HepG2 (cell line): ENCODE results near the gene LHX3. TPM values are rescaled to one million over a fixed set of nuclear protein-coding genes. Genes with fewer than 3 reads are reported as not detected.

Experiments used
- ATAC-seq: fragments of 200-7000 bp; cut with Tn5 transposase; 3 replicates; pipeline ENCODE4 v1.9.1; 2020; ENCODE audit warnings: mild to moderate bottlenecking, moderate library complexity
- BruUV-seq: library from RNA; stranded (reverse); fragments of 400-500 nt; replicated peaks from 2 replicates; lab custom pipeline; 2021; lab: Mats Ljungman, UMichigan
- CTCF ChIA-PET: fragments of 300-600 bp; formaldehyde crosslinking; extraction: SDS; loops from one replicate; lab custom pipeline; 2021; ENCODE audit warnings: low total read pairs, inconsistent platforms, low intra/inter-chr PET ratio; lab: Yijun Ruan, JAX
- POLR2A ChIA-PET: fragments of 350-600 bp; sonication (Branson Sonifier 250); formaldehyde crosslinking; loops from one replicate; lab custom pipeline; 2020; ENCODE audit warnings: antibody characterized with exemption, inconsistent platforms; lab: Yijun Ruan, JAX
- DNase-seq: peaks from one replicate; pipeline ENCODE4 v3.0.0-alpha.2; 2015; ENCODE audit warnings: low spot score
- FAIRE-seq: peaks from 3 replicates; lab custom pipeline; 2011; peaks lifted over from hg19 to GRCh38; lab: Jason Lieb, UNC
- H2AFZ ChIP-seq: one replicate; pipeline ENCODE4 v1.6.1; 2011; ENCODE audit warnings: low read length, inconsistent platforms
- H3K27ac ChIP-seq: fragments of 300-600 bp; 3 replicates; pipeline ENCODE4 v1.8.0; 2011; ENCODE audit warnings: mixed run types, mild to moderate bottlenecking, mixed read lengths, low read length, inconsistent platforms; ENCODE audit not compliant: insufficient read depth; ENCODE audit errors: extremely low read length
- H3K27me3 ChIP-seq, 2 experiments: fragments of 200-600 bp in 1 of 2; 2 replicates in 1 of 2; 3 replicates in 1 of 2; pipeline versions ENCODE4 v1.6.0 to v1.8.0; 2011; ENCODE audit warnings: low read length in 2 of 2, mild to moderate bottlenecking in 2 of 2, moderate library complexity in 2 of 2, inconsistent platforms in 1 of 2; ENCODE audit not compliant: insufficient read depth in 2 of 2, control insufficient read depth in 1 of 2
- H3K36me3 ChIP-seq, 2 experiments: fragments of 200-600 bp in 1 of 2; replicated peaks in 1 of 2; 2 replicates in 1 of 2; 3 replicates in 1 of 2; pipeline versions ENCODE4 v1.5.1 to v1.8.0; 2011; ENCODE audit warnings: low read length in 2 of 2, inconsistent platforms in 1 of 2; ENCODE audit not compliant: insufficient read depth in 2 of 2, control insufficient read depth in 1 of 2
- H3K4me1 ChIP-seq: 2 replicates; pipeline ENCODE4 v1.5.1; 2012; ENCODE audit warnings: low read length, inconsistent platforms; ENCODE audit not compliant: insufficient read depth
- H3K4me2 ChIP-seq: 2 replicates; pipeline ENCODE4 v1.6.0; 2011; ENCODE audit warnings: low read depth, low read length, inconsistent platforms
- H3K4me3 ChIP-seq, 3 experiments: fragments of 200-600 bp in 1 of 3; sonication (generic), shearing (Covaris generic) in 1 of 3; replicated peaks in 1 of 3; 2 replicates each; pipeline ENCODE4 v1.5.1; 2011 to 2016; ENCODE audit warnings: low read length in 3 of 3, inconsistent platforms in 2 of 3, low read depth in 2 of 3, mild to moderate bottlenecking in 2 of 3, control low read depth in 1 of 3, mixed read lengths in 1 of 3; ENCODE audit not compliant: insufficient read depth in 1 of 3
- H3K79me2 ChIP-seq: one replicate; pipeline ENCODE4 v1.6.1; 2011; ENCODE audit warnings: low read length, inconsistent platforms; ENCODE audit not compliant: insufficient read depth
- H3K9ac ChIP-seq: 2 replicates; pipeline ENCODE4 v1.6.0; 2011; ENCODE audit warnings: mild to moderate bottlenecking, low read depth, low read length, inconsistent platforms; ENCODE audit not compliant: insufficient read depth
- H3K9me3 ChIP-seq: 2 replicates; pipeline ENCODE4 v1.5.1; 2012; ENCODE audit warnings: mild to moderate bottlenecking, low read length
- H4K20me1 ChIP-seq: 2 replicates; pipeline ENCODE4 v1.6.0; 2011; ENCODE audit warnings: inconsistent platforms, mild to moderate bottlenecking, low read length, moderate library complexity; ENCODE audit not compliant: insufficient read depth
- AGO2 ChIP-seq: fragments of 200-400 bp; formaldehyde crosslinking; optimal IDR thresholded peaks from 2 replicates; pipeline ENCODE3; 2017; ENCODE audit warnings: mild to moderate bottlenecking, low read depth, low read length, moderate library complexity
- DPF2 ChIP-seq: sonication (generic); formaldehyde crosslinking; IDR thresholded peaks from 2 replicates; pipeline ENCODE4 v1.4.0; 2020; ENCODE audit warnings: mild to moderate bottlenecking, low read depth, missing genetic modification reagents, borderline replicate concordance
- FOXK1 ChIP-seq: sonication (generic); formaldehyde crosslinking; IDR thresholded peaks from 2 replicates; pipeline ENCODE4 v1.4.0; 2020; ENCODE audit warnings: low read depth, missing genetic modification reagents, borderline replicate concordance
- FOXM1 ChIP-seq: sonication (generic); formaldehyde crosslinking; IDR thresholded peaks from 2 replicates; pipeline ENCODE4 v1.5.0; 2020; ENCODE audit warnings: missing genetic modification reagents
- HDAC1 ChIP-seq: sonication (generic); formaldehyde crosslinking; IDR thresholded peaks from 2 replicates; pipeline ENCODE4 v1.5.1; 2020; ENCODE audit warnings: mild to moderate bottlenecking, missing genetic modification reagents
- HMG20B ChIP-seq: conservative IDR thresholded peaks from 2 replicates; pipeline ENCODE4 v1.6.1; 2016; ENCODE audit warnings: missing genetic modification reagents, missing compliant biosample characterization
- HOXA7 ChIP-seq: sonication (generic); formaldehyde crosslinking; IDR thresholded peaks from 2 replicates; pipeline ENCODE4 v1.8.1; 2022; ENCODE audit warnings: mild to moderate bottlenecking, missing genetic modification reagents, moderate library complexity
- IRF1 ChIP-seq: sonication (generic); formaldehyde crosslinking; IDR thresholded peaks from 2 replicates; pipeline ENCODE4 v1.4.0; 2020; ENCODE audit warnings: low read depth, mild to moderate bottlenecking, missing genetic modification reagents
- MATR3 ChIP-seq: sonication (generic); formaldehyde crosslinking; IDR thresholded peaks from 2 replicates; pipeline ENCODE4 v1.4.0; 2020; ENCODE audit warnings: missing genetic modification reagents
- MAZ ChIP-seq, 2 experiments: sonication (generic) in 1 of 2; formaldehyde crosslinking in 1 of 2; IDR thresholded peaks; 2 replicates each; pipeline versions ENCODE4 v1.5.0 to v1.6.1; 2012 to 2020; ENCODE audit warnings: low read depth in 2 of 2, mild to moderate bottlenecking in 2 of 2, borderline replicate concordance in 1 of 2, improper control_type of control experiment in 1 of 2, low read length in 1 of 2, missing genetic modification reagents in 1 of 2, moderate library complexity in 1 of 2
- PPARG ChIP-seq: conservative IDR thresholded peaks from 2 replicates; pipeline ENCODE4 v1.6.1; 2016; ENCODE audit warnings: missing biosample characterization, missing genetic modification reagents
- SATB2 ChIP-seq: sonication (generic); formaldehyde crosslinking; IDR thresholded peaks from 2 replicates; pipeline ENCODE4 v1.5.0; 2020; ENCODE audit warnings: missing genetic modification reagents
- ZBTB38 ChIP-seq: sonication (generic); formaldehyde crosslinking; IDR thresholded peaks from 2 replicates; pipeline ENCODE4 v1.5.1; 2020; ENCODE audit warnings: mild to moderate bottlenecking, missing genetic modification reagents
- ZFP90 ChIP-seq: sonication (generic); formaldehyde crosslinking; IDR thresholded peaks from 2 replicates; pipeline ENCODE4 v1.8.0; 2022; ENCODE audit warnings: missing genetic modification reagents, mild to moderate bottlenecking, inconsistent platforms, borderline replicate concordance
- ZFY ChIP-seq: sonication (generic); formaldehyde crosslinking; IDR thresholded peaks from 2 replicates; pipeline ENCODE4 v1.4.0; 2020; ENCODE audit warnings: missing genetic modification reagents
- ZNF121 ChIP-seq: sonication (generic); formaldehyde crosslinking; IDR thresholded peaks from 2 replicates; pipeline ENCODE4 v1.5.0; 2020; ENCODE audit warnings: mild to moderate bottlenecking, missing genetic modification reagents
- ZNF232 ChIP-seq: sonication (generic); formaldehyde crosslinking; IDR thresholded peaks from 2 replicates; pipeline ENCODE4 v1.4.0; 2020; ENCODE audit warnings: missing genetic modification reagents, borderline replicate concordance
- ZNF468 ChIP-seq: sonication (generic); formaldehyde crosslinking; IDR thresholded peaks from 2 replicates; pipeline ENCODE4 v1.8.0; 2022; ENCODE audit warnings: mild to moderate bottlenecking, moderate library complexity, missing genetic modification reagents
- ZNF615 ChIP-seq: sonication (generic); formaldehyde crosslinking; IDR thresholded peaks from 2 replicates; pipeline ENCODE4 v1.5.0; 2020; ENCODE audit warnings: mild to moderate bottlenecking, missing genetic modification reagents, borderline replicate concordance
- ZNF619 ChIP-seq: sonication (generic); formaldehyde crosslinking; IDR thresholded peaks from 2 replicates; pipeline ENCODE4 v1.4.0; 2020; ENCODE audit warnings: mild to moderate bottlenecking, missing genetic modification reagents
- WGBS: methylation state at CpG from one replicate; pipeline ENCODE4 v1.1.6; 2017; ENCODE audit warnings: low lambda C conversion rate; 5-methylcytosine and 5-hydroxymethylcytosine counted together
- in situ Hi-C: cut with HindIII; loops from 2 replicates; pipeline ENCODE4 v1.10.0; 2017; ENCODE audit warnings: low pct_unique_long_range_greater_than_20kb; ENCODE audit not compliant: extremely low pct_ligation_motif_present
- intact Hi-C: fragments of 100-400 bp; cut with micrococcal nuclease; formaldehyde crosslinking; loops from one replicate; pipeline ENCODE4 v1.10.0; 2022; ENCODE audit not compliant: unreplicated experiment
- polyA plus RNA-seq, 8 experiments: library from polyadenylated mRNA; depleted of rRNA in 3 of 8; stranded (reverse) in 7 of 8; unstranded in 1 of 8; fragments of >200 nt; fragmentation: Illumina TruSeq in 4 of 8; extraction: Trizol in 4 of 8; gene quantifications; 2 replicates each; pipeline versions ENCODE4 v1.2.1 to v1.2.3, GENCODE V29; 2011 to 2016; ENCODE audit warnings: low read depth in 4 of 8, missing spikeins in 1 of 8, mixed read lengths in 1 of 8; ENCODE audit not compliant: insufficient read depth in 1 of 8
- total RNA-seq, 5 experiments: library from RNA; depleted of rRNA; stranded (reverse); fragments of >200 nt; fragmentation: Illumina TruSeq; extraction: Trizol; gene quantifications; 2 replicates each; pipeline ENCODE4 v1.2.3, GENCODE V29; 2016; ENCODE audit warnings: low read depth in 1 of 5

LHX3 gene
- total and polyA plus RNA-seq, 2 of the 13 experiments (the other 11 are each of a cell fraction or from before 2014, with no cell fraction given), result not detected

GRCh38 chr9:136239135-136239982, 34.4 kb upstream of the LHX3 start:
- in situ Hi-C loops, result no loop called here
- FAIRE-seq (no peak), ATAC-seq (no peak), DNase-seq (no peak)
- Histone ChIP-seq H3K4me2 (no peak overlapping the region), H3K36me3 (peaks cover 15 to 36% of the 10 kb centered on the region in 2 experiments; a peak in 4 of 5 replicates), H3K4me1 (peaks cover 53% of the 10 kb centered on the region), H2AFZ (no peak overlapping the region), H3K9me3 (no peaks in the 10 kb centered on the region), H3K4me3 (no peak overlapping the region), H3K27ac (no peak overlapping the region), H3K27me3 (no peaks in the 10 kb centered on the region), H3K9ac (no peak overlapping the region), H3K79me2 (peaks cover 73% of the 10 kb centered on the region), H4K20me1 (peaks cover 68% of the 10 kb centered on the region)
- CTCF ChIA-PET, result no interaction called here
- 95% methylated on average over 25 of the region's 25 CpGs for WGBS
- TF ChIP-seq ZNF232 (no peak), DPF2 (no peak), ZNF468 (CRISPR knock-in tag) (no peak), ZNF619 (CRISPR knock-in tag) (no peak), FOXM1 (CRISPR knock-in tag) (no peak), ZNF121 (CRISPR knock-in tag) (peak; percentile 89)
- no TSS peak for BruUV-seq
- POLR2A ChIA-PET, result no interaction called here
- intact Hi-C loops, result no loop called here

GRCh38 chr9:136238342-136238732, 33.4 kb upstream of the LHX3 start:
- H3K79me2 ChIP-seq, result peaks cover 71% of the 10 kb centered on the region
- no peaks in the 10 kb centered on the region for H3K27me3 ChIP-seq
- ChIA-PET CTCF (no interaction called here), POLR2A (no interaction called here)
- intact Hi-C loops, result no loop called here
- no peak overlapping the region for H3K27ac ChIP-seq
- peaks cover 74% of the 10 kb centered on the region for H4K20me1 ChIP-seq
- no peak overlapping the region for H3K9ac ChIP-seq
- no TSS peak for BruUV-seq
- H3K4me2 ChIP-seq, result no peak overlapping the region
- no peak for FAIRE-seq
- H3K4me1 ChIP-seq, result peaks cover 43% of the 10 kb centered on the region
- H3K36me3 ChIP-seq, result peaks cover 21 to 46% of the 10 kb centered on the region in 2 experiments; a peak in 4 of 5 replicates
- no peak overlapping the region for H3K4me3 ChIP-seq
- in situ Hi-C loops, result no loop called here
- no peaks in the 10 kb centered on the region for H3K9me3 ChIP-seq
- 95% methylated on average over 12 of the region's 12 CpGs for WGBS
- ATAC-seq, result no peak
- no peak overlapping the region for H2AFZ ChIP-seq
- DNase-seq, result no peak
- TF ChIP-seq FOXK1 (CRISPR knock-in tag) (no peak), ZNF615 (no peak), HDAC1 (CRISPR knock-in tag) (no peak), SATB2 (CRISPR knock-in tag) (no peak), HMG20B (no peak), HOXA7 (CRISPR knock-in tag) (no peak), ZBTB38 (CRISPR knock-in tag) (no peak), PPARG (CRISPR knock-in tag) (no peak), IRF1 (CRISPR knock-in tag) (no peak), AGO2 (no peak), ZFY (CRISPR knock-in tag) (no peak), ZFP90 (CRISPR knock-in tag) (no peak), MAZ (IDR thresholded peaks at IDR 0.05; ENCODE audit: borderline replicate concordance, low read depth, low read length) (no peak), MAZ (CRISPR knock-in tag; IDR thresholded peaks at IDR 0.05; ENCODE audit: low read depth) (no peak), MATR3 (CRISPR knock-in tag) (no peak)
